HepG2 (cell line): ENCODE data around the gene ZNF341. TPM values are rescaled to one million over a fixed set of nuclear protein-coding genes. Genes with fewer than 3 reads are reported as not detected.

ENCODE experiments used
- AFF4 ChIP-seq: sonication (generic); formaldehyde crosslinking; IDR thresholded peaks from 2 replicates; pipeline ENCODE4 v1.4.0; 2020; ENCODE audit warnings: missing genetic modification reagents
- ARID5B ChIP-seq: IDR thresholded peaks from 2 replicates; pipeline ENCODE4 v1.4.0; 2020; ENCODE audit warnings: mild to moderate bottlenecking, missing genetic modification reagents
- BATF2 ChIP-seq: sonication (generic); formaldehyde crosslinking; IDR thresholded peaks from 2 replicates; pipeline ENCODE4 v1.8.0; 2022; ENCODE audit warnings: mild to moderate bottlenecking, missing genetic modification reagents, moderate library complexity
- BORCS8-MEF2B ChIP-seq: sonication (generic); formaldehyde crosslinking; IDR thresholded peaks from 2 replicates; pipeline ENCODE4 v1.8.0; 2022; ENCODE audit warnings: mild to moderate bottlenecking, missing genetic modification reagents
- EZH2 ChIP-seq: conservative IDR thresholded peaks from 2 replicates; pipeline ENCODE4 v1.6.1; 2012; ENCODE audit warnings: mild to moderate bottlenecking, low read depth, low read length, moderate library complexity
- ISL2 ChIP-seq: sonication (generic); formaldehyde crosslinking; IDR thresholded peaks from 2 replicates; pipeline ENCODE4 v1.5.0; 2020; ENCODE audit warnings: missing genetic modification reagents
- MYNN ChIP-seq: sonication (generic); formaldehyde crosslinking; IDR thresholded peaks from 2 replicates; pipeline ENCODE4 v1.4.0; 2020; ENCODE audit warnings: mild to moderate bottlenecking, low read depth, missing genetic modification reagents
- MYPOP ChIP-seq: sonication (generic); formaldehyde crosslinking; IDR thresholded peaks from 2 replicates; pipeline ENCODE4 v1.8.1; 2023; ENCODE audit warnings: mild to moderate bottlenecking, moderate library complexity, missing genetic modification reagents
- NFE2L2 ChIP-seq: fragments of 150-350 bp; IDR thresholded peaks from 2 replicates; pipeline ENCODE4 v1.6.1; 2014; ENCODE audit warnings: low read length
- NR1H2 ChIP-seq: sonication (generic); formaldehyde crosslinking; IDR thresholded peaks from 2 replicates; pipeline ENCODE4 v1.8.1; 2022; ENCODE audit warnings: low read depth, missing genetic modification reagents, borderline replicate concordance
- TAF15 ChIP-seq: fragments of 200-400 bp; formaldehyde crosslinking; IDR thresholded peaks from one replicate; pipeline ENCODE4 v1.6.1; 2018; ENCODE audit warnings: mild to moderate bottlenecking, low read depth, low read length; ENCODE audit not compliant: poor library complexity, severe bottlenecking
- TGIF2 ChIP-seq: IDR thresholded peaks from 2 replicates; pipeline ENCODE4 v1.6.1; 2016; ENCODE audit warnings: control low read depth, missing compliant biosample characterization
- ZNF17 ChIP-seq: sonication (generic); formaldehyde crosslinking; IDR thresholded peaks from 2 replicates; pipeline ENCODE4 v1.5.0; 2020; ENCODE audit warnings: mild to moderate bottlenecking, missing genetic modification reagents
- ZNF335 ChIP-seq: sonication (generic); formaldehyde crosslinking; IDR thresholded peaks from 2 replicates; pipeline ENCODE4 v1.4.0; 2020; ENCODE audit warnings: missing genetic modification reagents
- ZNF782 ChIP-seq: sonication (generic); formaldehyde crosslinking; IDR thresholded peaks from 2 replicates; pipeline ENCODE4 v1.4.0; 2020; ENCODE audit warnings: missing genetic modification reagents, mild to moderate bottlenecking, borderline replicate concordance
- polyA plus RNA-seq, 8 experiments: library from polyadenylated mRNA; depleted of rRNA in 3 of 8; stranded (reverse) in 7 of 8; unstranded in 1 of 8; fragments of >200 nt; fragmentation: Illumina TruSeq in 4 of 8; extraction: Trizol in 4 of 8; gene quantifications; 2 replicates each; pipeline versions ENCODE4 v1.2.1 to v1.2.3, GENCODE V29; 2011 to 2016; ENCODE audit warnings: low read depth in 4 of 8, missing spikeins in 1 of 8, mixed read lengths in 1 of 8; ENCODE audit not compliant: insufficient read depth in 1 of 8
- total RNA-seq, 5 experiments: library from RNA; depleted of rRNA; stranded (reverse); fragments of >200 nt; fragmentation: Illumina TruSeq; extraction: Trizol; gene quantifications; 2 replicates each; pipeline ENCODE4 v1.2.3, GENCODE V29; 2016; ENCODE audit warnings: low read depth in 1 of 5
- TF ChIP-seq, protein P1 (sequence below): sonication (generic); formaldehyde crosslinking; IDR thresholded peaks from 2 replicates; pipeline ENCODE4 v1.4.0; 2020; ENCODE audit warnings: mild to moderate bottlenecking, missing genetic modification reagents

ZNF341 gene
- total and polyA plus RNA-seq, 2 of the 13 experiments (the other 11 are each of a cell fraction or from before 2014, with no cell fraction given), result 1.1 to 2.2 TPM

- TF ChIP-seq MYNN (CRISPR knock-in tag) (0 out of 2 replicates have a peak, but pooled peaks have one; percentile 47), MYPOP (CRISPR knock-in tag) (no peak), ZNF782 (CRISPR knock-in tag) (no peak; the same call in none of the 2 replicates), TGIF2 (CRISPR knock-in tag) (peak; percentile 89; the same call in 1 of the 2 replicates), ZNF17 (CRISPR knock-in tag) (no peak), NFE2L2 (no peak; the same call in 1 of the 2 replicates), BORCS8-MEF2B (CRISPR knock-in tag) (peak; percentile 42), TAF15 (peak; percentile 48), NR1H2 (CRISPR knock-in tag) (no peak), BATF2 (no peak), ZNF335 (peak; percentile 94), EZH2 (no peak), AFF4 (CRISPR knock-in tag) (no peak), ISL2 (peak; percentile 86), ARID5B (peak; percentile 67)
- TF ChIP-seq, protein P1, sequence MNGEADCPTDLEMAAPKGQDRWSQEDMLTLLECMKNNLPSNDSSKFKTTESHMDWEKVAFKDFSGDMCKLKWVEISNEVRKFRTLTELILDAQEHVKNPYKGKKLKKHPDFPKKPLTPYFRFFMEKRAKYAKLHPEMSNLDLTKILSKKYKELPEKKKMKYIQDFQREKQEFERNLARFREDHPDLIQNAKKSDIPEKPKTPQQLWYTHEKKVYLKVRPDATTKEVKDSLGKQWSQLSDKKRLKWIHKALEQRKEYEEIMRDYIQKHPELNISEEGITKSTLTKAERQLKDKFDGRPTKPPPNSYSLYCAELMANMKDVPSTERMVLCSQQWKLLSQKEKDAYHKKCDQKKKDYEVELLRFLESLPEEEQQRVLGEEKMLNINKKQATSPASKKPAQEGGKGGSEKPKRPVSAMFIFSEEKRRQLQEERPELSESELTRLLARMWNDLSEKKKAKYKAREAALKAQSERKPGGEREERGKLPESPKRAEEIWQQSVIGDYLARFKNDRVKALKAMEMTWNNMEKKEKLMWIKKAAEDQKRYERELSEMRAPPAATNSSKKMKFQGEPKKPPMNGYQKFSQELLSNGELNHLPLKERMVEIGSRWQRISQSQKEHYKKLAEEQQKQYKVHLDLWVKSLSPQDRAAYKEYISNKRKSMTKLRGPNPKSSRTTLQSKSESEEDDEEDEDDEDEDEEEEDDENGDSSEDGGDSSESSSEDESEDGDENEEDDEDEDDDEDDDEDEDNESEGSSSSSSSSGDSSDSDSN (CRISPR knock-in tag), result peak; percentile 93
These were observed 79.3 kb downstream of the ZNF341 start, which contains the start of gene CHMP4B (continued) for GRCh38 chr20:33810885-33811775.
